GM12874 (cell line): ENCODE measurements around the gene LAMP1.

Experiments used
- CTCF ChIP-seq: IDR thresholded peaks from 2 replicates; pipeline ENCODE4 v1.5.1; 2011; ENCODE audit warnings: low read depth, mild to moderate bottlenecking, control low read depth, low read length, moderate library complexity; ENCODE audit not compliant: insufficient read depth

The LAMP1 gene

GRCh38 chr13:113296823-113297369, at the start of gene LAMP1:
Gene LAMP1 (plus strand): TSS chr13:113297239. CDS start chr13:113297435, 196 bp downstream.
- no peak for TF ChIP-seq CTCF

DNA sequence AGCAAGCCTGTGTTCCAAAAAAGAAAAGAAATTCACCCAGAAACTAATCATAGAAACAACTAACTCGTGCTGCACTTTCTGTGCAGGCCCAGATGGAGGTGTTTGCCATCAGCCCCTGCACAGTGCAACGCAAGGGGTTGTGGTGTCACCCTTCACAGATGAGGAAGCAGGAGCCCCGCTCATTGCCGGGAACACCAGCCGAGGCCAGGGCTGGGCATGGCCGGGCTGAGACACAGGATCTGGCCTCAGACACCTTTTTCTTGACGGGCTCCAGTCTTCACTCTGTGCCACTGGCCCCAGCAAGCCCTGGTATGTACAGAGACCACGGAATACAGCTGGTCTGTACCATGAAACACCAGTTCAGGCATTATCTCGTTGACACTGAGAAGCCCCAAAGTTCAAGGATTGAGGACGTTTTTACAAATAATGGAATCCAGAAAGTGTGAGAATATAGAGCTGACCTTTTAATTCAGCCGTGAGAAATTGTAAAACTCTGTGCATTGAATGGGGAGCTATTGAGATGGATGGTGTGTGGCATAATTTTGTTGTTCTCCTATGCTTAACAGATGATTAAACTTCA, 44.4 kb upstream of the LAMP1 start:
- no peak for TF ChIP-seq CTCF

DNA sequence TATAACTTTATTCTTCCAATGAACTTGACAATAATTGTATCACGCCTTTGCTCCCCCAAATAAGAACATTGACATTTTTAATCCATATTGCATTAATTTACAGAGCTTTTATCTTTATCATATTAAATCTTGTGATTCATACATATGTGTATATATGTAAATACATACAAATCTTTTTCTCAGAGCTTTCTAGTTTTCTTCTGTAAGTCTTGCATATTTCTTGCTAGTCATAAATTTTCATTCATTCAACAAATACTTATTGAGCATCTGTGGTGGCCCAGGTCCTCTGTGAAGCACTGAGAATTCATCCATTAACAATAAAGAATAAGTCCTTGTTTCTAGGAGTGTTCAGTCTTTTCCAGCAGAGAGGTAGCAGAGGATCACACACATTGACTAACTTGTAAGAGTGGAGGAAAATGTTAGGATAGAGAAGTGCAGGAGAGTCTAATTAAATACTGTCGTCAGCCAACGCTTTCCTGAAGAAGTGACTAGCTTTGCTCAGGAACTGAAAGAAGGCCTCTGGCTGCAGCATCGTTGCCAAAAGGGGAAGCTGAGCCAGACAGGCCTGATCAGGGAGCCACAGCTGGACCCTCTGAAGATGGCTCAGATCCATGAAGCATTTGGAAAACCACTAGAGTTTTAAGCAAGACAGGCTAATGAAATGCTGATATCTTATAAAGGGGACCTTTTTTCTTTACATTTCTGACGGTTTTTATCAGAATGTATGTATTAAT, 38.6 kb upstream of the LAMP1 start:
- TF ChIP-seq CTCF: no peak

GRCh38 chr13:113260996-113261395, 36.0 kb upstream of the LAMP1 start:
- no peak for TF ChIP-seq CTCF

DNA sequence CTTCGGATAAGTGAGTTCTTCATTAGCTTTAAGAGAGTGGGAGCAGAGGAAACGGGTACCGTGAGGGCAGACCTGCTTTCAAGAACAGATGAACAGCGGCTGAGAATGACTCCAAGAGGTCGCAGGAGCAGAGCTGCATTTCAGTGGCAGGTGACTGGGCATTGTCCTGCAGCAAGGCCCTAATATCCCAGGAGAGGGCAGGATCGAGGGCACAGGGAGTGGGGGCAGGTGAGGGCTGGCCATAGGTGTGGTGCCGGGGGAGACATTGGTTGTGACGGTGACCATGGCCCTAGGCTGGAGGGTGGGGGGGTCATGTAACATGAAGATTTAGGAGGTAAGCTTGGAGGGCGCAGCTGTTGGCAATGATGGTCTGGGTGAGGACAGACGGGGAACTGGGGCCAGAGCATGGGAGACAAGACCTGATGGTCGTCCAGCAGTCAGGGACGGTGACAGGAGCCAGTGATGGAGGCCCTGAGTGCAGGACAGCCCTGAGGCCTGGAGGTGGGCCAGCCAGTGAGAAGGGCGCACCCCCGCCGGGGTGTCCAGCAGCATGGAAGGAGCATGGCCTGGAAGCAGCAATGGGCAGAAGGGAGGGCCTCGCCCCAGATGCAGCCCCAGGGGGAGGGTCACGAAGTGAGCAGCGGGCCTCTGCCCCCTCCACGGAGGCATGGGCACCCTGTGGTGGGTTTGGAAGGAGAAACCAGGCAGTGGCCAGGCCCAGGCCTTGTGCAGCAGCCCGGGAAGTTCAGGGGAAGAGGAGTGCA, 29.2 kb upstream of the LAMP1 start:
- TF ChIP-seq CTCF: no peak

DNA sequence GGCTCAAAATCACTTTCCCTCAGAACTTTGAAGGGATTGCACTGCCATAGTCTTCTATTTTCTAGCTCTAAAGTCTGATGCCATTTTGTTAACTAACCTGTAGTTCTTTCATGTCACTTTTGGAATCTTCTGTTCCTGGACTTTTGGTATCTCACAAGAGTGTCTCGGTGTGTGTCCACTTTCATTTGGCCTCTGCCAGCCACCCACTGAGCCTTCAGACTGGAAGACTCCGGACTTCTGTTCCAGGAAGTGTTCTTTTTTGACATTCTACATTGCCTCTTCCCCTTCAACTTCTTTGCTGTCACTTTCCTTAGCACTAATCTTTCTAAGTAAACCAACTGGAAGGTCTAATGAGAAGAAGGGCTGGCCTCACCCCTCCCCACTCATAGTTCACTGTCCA, 25.0 kb upstream of the LAMP1 start:
- TF ChIP-seq CTCF: no peak

- TF ChIP-seq CTCF: no peak
Observed at GRCh38 chr13:113272701-113273181, 24.3 kb upstream of the LAMP1 start.
